Activated naive CD4-positive, alpha-beta T cell treated with Interleukin-2 at 50 U/mL for 16 hours (primary cell): Measurements from ENCODE around the gene GPRC5D.
A peak's percentile ranks its signal among the peaks of the same experiment; 100 is the strongest.

Experiments used
- DNase-seq: peaks from one replicate; pipeline ENCODE4 v3.0.0-alpha.2; 2020

Gene GPRC5D

GRCh38 chr12:12903642-12904609 lies 48.0 kb downstream of the GPRC5D start:
- no peak for DNase-seq

GRCh38 chr12:12902036-12902435 lies 49.9 kb downstream of the GPRC5D start:
- no peak for DNase-seq

- no peak for DNase-seq
These were observed 50.7 kb downstream of the GPRC5D start for GRCh38 chr12:12901158-12901791.

GRCh38 chr12:12900786-12901157 lies 51.2 kb downstream of the GPRC5D start:
- no peak for DNase-seq

GRCh38 chr12:12899530-12900380 lies 52.2 kb downstream of the GPRC5D start:
- peak; percentile 59 for DNase-seq

GRCh38 chr12:12898911-12899511 lies 53.0 kb downstream of the GPRC5D start:
- DNase-seq = no peak

GRCh38 chr12:12898136-12898717 lies 53.7 kb downstream of the GPRC5D start:
- DNase-seq = no peak

- DNase-seq = no peak
These were observed 54.7 kb downstream of the GPRC5D start for GRCh38 chr12:12897302-12897701.

- DNase-seq = no peak
These were observed 55.7 kb downstream of the GPRC5D start for GRCh38 chr12:12896260-12896659.

- no peak for DNase-seq
These were observed 58.5 kb downstream of the GPRC5D start for GRCh38 chr12:12893438-12893837.

GRCh38 chr12:12892681-12893141 lies 59.3 kb downstream of the GPRC5D start:
- no peak for DNase-seq

- no peak for DNase-seq
These were observed 60.1 kb downstream of the GPRC5D start for GRCh38 chr12:12891881-12892355.

- DNase-seq = peak; percentile 24
These were observed 60.7 kb downstream of the GPRC5D start, which contains the start of gene GPRC5A for GRCh38 chr12:12891080-12891880. GPRC5A (plus strand) TSS chr12:12891562; CDS start chr12:12908250, 16,688 bp downstream.
